GM21390 (cell line): Measurements from ENCODE around the gene ECPAS.
"Not testable (repeated sequence)": the region's sequence is repeated elsewhere in the genome, so short reads cannot be mapped to it uniquely, and the experiment has no call there.

Source experiments
- ATAC-seq: cut with Tn5 transposase; IDR thresholded peaks from one replicate; pipeline ENCODE4 v1.9.1; 2021; ENCODE audit not compliant: unreplicated experiment

ECPAS gene

GRCh38 chr9:111360881-111361280 lies 123.3 kb downstream of the ECPAS start:
- no peak for ATAC-seq

- ATAC-seq = no peak
Measured at GRCh38 chr9:111356481-111357244, 127.5 kb downstream of the ECPAS start.

- ATAC-seq = no peak
Measured at GRCh38 chr9:111352545-111352944, 131.6 kb downstream of the ECPAS start.

GRCh38 chr9:111350556-111350955 lies 133.6 kb downstream of the ECPAS start:
- no peak for ATAC-seq

GRCh38 chr9:111349766-111350165 lies 134.4 kb downstream of the ECPAS start:
- no peak for ATAC-seq

GRCh38 chr9:111348821-111349271 lies 135.3 kb downstream of the ECPAS start:
- ATAC-seq = no peak

GRCh38 chr9:111334318-111334863 lies 149.8 kb downstream of the ECPAS start:
- not testable (repeated sequence) for ATAC-seq

- ATAC-seq = no peak
Measured at GRCh38 chr9:111330124-111330523, 154.1 kb downstream of the ECPAS start, which contains the start of gene OR2K2. OR2K2 (minus strand) TSS chr9:111330224; CDS start chr9:111328433, 1,791 bp downstream.

- ATAC-seq = no peak
Measured at GRCh38 chr9:111320631-111321030, 163.6 kb downstream of the ECPAS start.

- no peak for ATAC-seq
Measured at GRCh38 chr9:111316796-111317195, 167.4 kb downstream of the ECPAS start.
